GM13976 (cell line): ENCODE data around the gene OCA2.

ENCODE experiments used
- DNase-seq: peaks from one replicate; pipeline ENCODE4 v3.0.0; 2012; ENCODE audit warnings: low spot score
- in situ Hi-C: fragments of 300-500 bp; cut with MboI; formaldehyde crosslinking; loops from one replicate; pipeline ENCODE4 v1.12.0; 2022; ENCODE audit warnings: low sequenced_read_pairs, mixed read lengths, inconsistent platforms; ENCODE audit not compliant: unreplicated experiment
- TF ChIP-seq, protein P1 (sequence below): IDR thresholded peaks from 2 replicates; pipeline ENCODE4 v1.5.1; 2012; ENCODE audit warnings: borderline replicate concordance, mild to moderate bottlenecking; ENCODE audit not compliant: insufficient read depth; ENCODE audit errors: extremely low read depth, missing control alignments, control extremely low read depth

Gene OCA2

DNA sequence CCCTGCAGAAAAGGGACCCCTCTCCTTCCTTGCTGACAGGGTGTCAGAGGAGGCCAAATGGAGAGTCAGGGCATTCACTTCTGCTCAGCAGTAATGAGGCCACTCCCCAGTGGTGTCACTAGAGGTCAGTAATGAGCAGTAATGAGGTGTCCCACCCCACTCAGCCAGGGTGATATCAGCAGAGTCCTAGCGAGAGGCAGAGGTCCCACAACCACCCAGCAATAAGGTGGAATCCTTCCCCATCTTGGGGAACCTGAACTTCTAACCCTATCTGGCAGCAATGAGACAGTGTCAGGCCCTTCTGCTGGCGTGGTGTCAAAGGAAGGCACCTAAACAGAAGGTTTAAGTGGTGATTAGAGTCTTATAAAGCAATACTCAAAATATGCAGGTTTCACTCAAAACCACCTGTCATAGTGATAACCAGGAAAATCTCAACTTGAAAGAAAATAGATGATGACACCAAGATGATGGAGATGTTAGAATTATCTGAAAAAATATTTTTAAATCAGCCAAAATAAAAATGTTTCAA, 12.9 kb downstream of the OCA2 start:
- TF ChIP-seq, protein P1, sequence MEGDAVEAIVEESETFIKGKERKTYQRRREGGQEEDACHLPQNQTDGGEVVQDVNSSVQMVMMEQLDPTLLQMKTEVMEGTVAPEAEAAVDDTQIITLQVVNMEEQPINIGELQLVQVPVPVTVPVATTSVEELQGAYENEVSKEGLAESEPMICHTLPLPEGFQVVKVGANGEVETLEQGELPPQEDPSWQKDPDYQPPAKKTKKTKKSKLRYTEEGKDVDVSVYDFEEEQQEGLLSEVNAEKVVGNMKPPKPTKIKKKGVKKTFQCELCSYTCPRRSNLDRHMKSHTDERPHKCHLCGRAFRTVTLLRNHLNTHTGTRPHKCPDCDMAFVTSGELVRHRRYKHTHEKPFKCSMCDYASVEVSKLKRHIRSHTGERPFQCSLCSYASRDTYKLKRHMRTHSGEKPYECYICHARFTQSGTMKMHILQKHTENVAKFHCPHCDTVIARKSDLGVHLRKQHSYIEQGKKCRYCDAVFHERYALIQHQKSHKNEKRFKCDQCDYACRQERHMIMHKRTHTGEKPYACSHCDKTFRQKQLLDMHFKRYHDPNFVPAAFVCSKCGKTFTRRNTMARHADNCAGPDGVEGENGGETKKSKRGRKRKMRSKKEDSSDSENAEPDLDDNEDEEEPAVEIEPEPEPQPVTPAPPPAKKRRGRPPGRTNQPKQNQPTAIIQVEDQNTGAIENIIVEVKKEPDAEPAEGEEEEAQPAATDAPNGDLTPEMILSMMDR: peak; percentile 67
- DNase-seq: peak; percentile 74
- in situ Hi-C loops: no loop called here

DNA sequence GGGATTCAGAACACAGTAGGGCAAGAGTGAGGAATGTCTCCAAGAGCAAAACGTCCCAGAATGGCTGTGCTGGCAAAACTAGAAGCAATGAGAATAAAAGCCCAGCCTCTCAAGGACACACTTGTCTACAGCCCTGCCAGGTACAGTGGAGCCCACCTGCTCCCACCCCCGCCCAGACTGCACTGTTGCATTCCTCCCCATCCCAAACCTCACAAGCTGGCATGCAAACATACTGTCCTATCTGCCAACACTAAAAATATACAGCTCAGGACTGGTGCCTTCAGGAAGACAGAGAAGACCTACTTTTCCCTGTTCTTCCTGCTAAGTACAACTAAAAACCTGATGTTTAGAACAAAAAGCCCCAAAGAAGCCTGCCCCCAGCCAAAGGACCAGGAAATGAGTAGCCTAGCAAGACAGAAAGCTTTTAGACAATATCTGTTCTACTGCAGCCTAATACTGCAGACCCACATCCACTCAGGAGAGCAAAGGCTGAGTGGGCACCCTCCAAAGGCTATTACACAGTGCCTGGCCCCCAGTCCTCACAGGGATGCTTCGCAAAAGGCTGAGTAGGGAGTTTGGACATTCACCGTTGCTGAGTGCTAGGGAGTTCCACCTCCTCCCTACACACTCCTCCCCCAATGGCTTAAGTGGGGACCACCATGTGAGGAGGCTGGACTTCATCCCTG, 13.5 kb downstream of the OCA2 start:
- in situ Hi-C loops: no loop called here
- TF ChIP-seq, protein P1: no peak
- DNase-seq: no peak

DNA sequence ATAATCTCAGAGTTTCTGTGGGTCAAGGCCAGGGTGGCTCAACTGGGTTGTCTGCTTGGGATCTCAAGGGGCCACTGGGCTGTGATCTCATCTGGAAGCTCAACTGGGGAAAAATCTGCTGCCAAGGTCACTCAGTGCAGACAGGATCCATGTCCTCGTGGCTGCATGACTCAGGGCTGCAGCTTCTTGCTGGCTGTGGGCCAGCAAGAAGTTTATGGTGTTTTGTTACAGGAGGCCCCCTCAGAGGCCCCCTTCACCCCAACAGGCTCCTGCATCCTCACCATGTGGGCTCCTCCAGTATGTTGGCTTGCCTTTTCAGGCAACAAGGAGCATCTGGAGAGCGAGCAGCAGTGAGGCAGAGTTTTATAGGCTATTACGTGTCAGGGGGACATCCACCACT, 14.6 kb downstream of the OCA2 start:
- in situ Hi-C loops: no loop called here
- TF ChIP-seq, protein P1: no peak
- DNase-seq: no peak

DNA sequence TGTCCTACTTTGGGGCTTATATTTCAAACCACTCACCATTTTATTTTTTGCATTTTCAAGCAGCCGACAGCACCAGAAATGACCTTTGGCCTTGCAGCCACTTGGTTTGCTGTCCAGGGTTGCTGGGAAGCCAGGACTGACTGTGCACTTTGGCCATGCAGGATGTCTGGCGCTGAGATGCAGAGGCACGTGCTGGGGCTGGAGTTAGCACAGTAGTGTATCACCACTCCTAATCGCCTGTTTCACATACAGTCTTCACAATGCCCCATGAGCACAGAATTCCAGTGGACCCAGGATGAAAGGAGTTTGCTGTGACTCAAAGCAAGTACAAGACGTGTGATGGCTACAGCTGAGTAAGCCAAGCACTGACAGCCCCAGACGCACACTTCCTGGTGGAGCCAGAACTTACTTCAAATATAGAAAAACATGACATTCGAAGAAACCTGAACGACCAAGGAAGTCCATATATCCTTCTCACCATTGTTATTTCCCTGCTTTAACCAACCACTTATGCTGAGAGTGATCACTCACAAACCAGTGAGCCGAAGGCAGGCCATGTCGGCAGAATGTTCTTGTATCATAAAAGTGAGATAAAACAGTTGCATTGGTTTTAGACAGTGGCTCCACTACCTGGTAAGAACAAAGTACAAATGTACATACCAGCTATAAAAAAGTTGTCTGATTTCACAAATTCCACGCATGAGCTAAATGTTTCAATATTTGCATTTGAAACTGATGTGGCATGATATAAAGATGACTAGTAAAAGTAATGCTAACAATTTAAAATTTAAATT, 16.0 kb downstream of the OCA2 start:
- in situ Hi-C loops: no loop called here
- TF ChIP-seq, protein P1: no peak
- no peak for DNase-seq

DNA sequence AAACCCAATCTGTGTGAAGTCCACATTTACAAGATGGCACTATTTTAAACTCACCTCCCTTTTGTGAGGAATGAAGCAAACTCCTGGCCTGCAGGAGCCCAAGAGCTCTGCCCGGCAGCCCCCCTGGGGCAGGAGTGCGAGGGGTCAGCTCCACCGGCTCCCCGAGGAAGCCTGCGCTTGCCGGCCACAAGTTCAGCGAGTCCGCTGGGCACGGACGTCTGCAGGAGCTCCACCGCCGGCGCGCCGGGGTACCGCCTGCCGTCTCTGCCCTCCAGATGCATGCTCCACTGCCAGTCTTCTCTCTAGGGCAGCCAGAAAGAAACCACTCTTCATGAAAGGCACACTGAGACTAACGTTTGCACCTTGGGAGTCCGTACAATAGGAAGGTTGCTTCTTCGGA, 17.5 kb downstream of the OCA2 start:
- no peak for DNase-seq
- TF ChIP-seq, protein P1: no peak
- in situ Hi-C loops: no loop called here

DNA sequence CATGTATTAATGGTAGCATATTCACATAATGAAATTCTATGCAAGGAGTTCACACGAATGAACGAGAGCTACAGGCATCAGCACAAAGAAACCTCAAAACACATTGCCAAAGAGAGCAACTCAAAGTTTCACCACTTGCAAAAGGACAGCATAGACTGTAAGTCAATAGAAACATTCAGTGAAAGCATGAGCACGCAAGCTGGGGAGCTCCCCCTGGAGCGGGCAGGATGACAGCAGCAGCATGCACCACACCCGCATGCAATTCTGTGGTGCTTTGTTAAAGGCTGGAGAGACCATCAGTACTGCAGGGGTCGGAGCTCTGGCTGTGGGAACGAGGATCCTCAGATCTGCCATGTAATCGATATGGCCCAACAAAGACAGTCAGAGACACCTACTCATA, 18.7 kb downstream of the OCA2 start:
- TF ChIP-seq, protein P1: no peak
- in situ Hi-C loops: no loop called here
- DNase-seq: no peak
